GF-D8 (cell line): ENCODE measurements around the gene ADSS1.
A peak's percentile ranks its signal among the peaks of the same experiment; 100 is the strongest.

ENCODE experiments used
- DNase-seq: peaks from one replicate; lab custom pipeline; 2025; lab: John Stamatoyannopoulos, UW

ADSS1 gene

GRCh38 chr14:104723651-104724406 lies at the start of gene ADSS1:
ADSS1 (plus strand) TSS chr14:104724229; CDS start chr14:104724271, 42 bp downstream.
- DNase-seq: no peak

GRCh38 chr14:104675447-104675846 lies 48.6 kb upstream of the ADSS1 start:
- no peak for DNase-seq

GRCh38 chr14:104676130-104676693 lies 47.8 kb upstream of the ADSS1 start:
- no peak for DNase-seq

- no peak for DNase-seq
Measured at GRCh38 chr14:104676694-104677511, 47.1 kb upstream of the ADSS1 start.

DNA sequence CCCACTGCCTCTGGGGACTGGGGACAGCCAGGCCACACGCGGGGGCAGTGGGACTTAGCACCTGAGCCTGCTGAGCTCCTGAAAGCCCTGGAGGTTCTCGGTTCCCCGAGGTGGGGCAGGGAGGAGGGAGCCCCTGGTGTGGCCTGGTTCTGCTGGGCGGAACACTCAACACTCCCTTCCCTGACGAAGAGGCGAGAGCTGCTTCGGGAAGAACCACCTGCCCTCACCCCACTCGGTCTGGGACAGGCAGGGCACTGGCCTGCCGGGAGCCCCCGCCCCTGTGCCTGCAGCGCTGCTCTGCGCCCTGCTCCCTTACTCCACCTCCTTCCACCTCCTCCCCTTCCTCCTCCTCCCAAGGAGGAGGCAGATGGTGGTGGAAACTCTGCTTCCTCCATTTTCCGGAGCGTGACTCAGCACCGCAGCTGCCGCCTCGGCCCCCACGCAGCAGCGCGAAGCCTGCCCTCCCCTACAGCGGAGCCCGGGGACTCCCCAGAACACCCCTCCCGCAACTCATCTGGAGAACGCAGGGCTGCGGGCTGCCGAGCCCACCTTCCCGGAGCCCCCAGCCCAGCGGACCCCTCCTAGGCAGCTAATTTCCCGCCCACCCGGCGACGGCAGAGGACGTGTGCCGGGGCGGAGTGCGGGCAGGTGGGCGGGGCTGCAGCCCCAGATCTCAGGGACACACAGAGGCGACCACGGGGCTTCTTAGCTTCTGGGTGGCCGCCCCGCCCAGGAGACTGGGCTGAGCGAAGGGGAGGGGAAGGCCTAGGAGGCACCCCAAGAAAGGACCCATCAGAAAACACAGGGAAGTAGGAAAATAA lies 46.3 kb upstream of the ADSS1 start:
- DNase-seq: peak; percentile 65

DNA sequence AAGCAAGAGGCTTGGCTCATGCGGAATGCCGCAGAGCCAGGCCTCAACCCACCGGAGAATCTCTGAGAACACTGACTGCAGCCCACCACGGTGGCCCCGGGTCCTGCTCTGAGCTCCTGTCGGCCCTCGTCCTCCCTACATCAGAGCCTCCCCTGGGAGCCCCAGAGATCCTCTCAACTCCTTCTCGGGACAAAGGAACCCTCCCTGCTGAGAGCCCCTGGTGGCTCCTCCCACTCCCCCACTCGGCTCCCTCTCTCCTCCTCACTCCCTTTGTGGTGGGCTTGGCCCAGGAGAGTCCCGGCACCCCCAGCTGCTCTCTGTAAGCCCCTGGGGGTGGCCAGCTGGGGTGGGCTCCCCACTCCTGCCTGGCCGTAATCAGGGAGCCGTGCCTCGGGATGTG lies 45.7 kb upstream of the ADSS1 start:
- DNase-seq: no peak

GRCh38 chr14:104678901-104679705 lies 44.9 kb upstream of the ADSS1 start:
- no peak for DNase-seq

DNA sequence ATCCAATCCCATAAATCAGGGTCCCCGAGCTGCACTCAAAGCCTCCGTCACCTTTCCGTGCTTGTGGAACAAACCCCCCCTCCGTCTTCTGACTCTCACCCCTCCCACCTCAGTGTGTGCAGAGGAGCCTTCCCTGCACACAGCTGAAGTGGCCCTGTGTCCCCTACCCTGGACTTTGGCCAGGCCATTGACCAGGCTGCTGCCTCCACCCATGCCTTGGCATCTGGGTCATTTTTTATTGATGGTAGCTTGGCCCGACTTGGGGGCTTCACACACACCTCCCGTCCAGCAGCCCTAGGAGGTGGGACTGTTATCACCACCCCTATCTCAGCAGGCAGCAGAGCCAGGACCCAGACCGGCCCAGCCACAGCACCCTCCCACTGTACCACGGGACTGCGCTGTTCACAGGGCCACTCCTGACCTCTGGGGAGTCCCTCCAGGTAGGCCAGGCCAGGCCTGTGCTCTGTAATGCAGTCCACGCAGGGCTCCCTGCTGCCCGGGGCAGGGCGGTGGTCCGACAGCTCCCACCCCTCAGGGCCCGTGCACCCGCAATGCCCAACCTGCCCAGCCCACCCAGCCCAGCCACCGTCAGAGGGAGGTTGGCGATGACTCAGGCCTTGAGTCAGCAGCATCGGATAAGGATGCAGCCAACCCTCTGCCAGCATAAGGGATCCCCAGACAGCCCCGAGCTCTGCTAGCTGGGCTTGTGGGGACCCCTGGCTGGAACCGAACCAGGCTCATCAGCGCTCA lies 43.8 kb upstream of the ADSS1 start:
- no peak for DNase-seq

DNA sequence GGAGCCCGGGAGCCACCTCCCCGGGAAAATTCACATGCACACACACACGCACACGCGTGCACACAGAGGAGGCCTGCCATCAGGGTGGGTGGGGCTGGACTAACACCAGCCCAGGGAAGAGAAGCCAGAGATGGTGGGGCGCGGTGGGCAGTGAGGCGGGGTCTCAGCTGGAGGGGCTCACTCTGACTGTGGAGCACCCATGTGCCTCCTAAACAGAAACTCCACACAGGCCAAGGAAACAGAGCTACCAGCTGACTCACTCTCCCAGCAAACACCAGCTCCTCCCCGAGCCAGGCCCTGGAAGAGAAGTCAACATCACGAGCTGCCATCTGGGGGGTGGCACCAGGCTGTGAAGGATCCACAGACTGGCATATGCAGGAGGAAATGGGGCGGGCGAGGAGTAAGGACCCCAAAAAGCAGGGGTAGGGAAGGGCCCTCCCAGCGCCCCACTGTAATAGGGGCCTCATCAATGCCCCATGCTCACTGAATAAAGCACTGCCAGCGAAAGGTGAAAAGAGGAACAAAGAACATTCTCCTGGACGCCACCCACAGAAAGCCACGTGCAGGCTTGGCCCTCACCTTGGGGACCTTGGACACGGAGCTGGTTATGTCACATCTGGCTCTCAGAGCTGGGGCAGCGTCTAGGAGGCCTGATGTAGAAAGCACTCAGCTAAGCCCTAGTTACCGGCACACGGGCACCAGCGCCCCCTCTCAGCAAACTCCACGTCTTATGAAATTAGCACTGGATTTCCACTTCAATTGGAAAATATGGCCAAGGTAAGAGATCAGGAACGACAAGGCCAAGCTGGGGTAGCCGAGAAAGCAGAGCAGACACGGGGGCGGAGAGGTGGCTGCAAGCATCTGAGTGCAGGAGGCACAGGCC lies 43.0 kb upstream of the ADSS1 start:
- no peak for DNase-seq

DNA sequence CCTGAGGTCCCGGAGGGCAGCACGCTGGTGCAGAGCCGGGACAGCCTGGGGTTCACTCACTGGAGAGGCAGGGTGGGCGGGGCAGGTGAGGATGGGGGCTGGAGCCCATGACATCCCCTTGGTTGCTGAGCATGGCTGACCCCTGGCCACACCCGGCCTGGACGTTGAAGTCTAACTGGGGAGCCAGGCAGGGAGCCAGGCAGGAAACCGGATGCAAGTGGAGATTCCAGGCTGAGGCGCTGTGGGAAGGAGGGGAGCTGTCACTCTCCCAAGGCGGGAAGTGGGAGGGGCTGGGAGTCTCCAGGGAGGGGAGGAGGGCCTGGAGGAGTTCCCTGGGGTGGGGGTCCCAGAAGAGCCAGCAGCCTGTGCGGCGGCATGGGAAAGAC lies 42.3 kb upstream of the ADSS1 start:
- DNase-seq: no peak

DNA sequence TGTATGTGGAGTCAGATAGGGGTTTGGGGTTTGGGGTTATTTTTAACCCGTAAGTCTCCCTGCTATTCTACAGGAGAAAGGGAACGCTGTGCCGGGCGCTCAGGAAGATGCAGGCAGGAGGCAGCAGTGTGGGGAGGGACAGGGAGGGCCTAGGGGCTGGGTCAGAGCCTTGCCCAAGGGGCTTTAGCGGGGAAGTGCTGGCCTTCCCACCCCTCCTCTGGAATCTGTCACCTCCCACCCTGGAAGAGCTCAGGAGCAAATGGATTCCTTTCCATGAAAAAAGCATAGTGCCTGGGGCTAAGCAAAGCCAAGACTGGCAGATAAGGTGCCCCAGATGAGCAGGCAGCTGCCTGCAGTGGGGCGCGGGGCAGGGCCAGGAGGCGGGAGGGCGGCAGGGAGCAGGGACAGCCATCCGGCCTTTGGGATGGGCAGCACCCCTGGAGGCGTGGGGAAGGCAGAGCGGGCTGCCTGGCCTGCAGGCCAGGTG lies 41.9 kb upstream of the ADSS1 start:
- DNase-seq: no peak

- DNase-seq: no peak
Measured at GRCh38 chr14:104683653-104684448, 40.2 kb upstream of the ADSS1 start.

DNA sequence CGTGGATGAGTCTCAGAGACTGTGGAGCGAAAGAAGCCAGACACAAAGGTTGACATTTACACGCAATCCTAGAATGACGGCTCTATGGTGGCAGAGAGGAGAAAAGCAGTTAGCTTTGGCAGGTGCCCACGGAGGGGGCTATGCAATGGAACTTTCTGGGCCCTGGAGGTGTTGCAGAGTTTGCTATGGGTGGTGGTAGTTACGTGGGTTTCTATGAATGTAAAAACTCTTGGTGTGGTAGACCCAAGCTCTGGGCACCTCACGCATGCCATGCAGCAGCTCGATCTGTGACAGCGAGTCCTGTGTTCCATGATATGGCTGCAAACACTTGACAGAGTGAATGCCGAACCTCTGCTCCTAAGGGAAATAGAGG lies 39.6 kb upstream of the ADSS1 start:
- no peak for DNase-seq

DNA sequence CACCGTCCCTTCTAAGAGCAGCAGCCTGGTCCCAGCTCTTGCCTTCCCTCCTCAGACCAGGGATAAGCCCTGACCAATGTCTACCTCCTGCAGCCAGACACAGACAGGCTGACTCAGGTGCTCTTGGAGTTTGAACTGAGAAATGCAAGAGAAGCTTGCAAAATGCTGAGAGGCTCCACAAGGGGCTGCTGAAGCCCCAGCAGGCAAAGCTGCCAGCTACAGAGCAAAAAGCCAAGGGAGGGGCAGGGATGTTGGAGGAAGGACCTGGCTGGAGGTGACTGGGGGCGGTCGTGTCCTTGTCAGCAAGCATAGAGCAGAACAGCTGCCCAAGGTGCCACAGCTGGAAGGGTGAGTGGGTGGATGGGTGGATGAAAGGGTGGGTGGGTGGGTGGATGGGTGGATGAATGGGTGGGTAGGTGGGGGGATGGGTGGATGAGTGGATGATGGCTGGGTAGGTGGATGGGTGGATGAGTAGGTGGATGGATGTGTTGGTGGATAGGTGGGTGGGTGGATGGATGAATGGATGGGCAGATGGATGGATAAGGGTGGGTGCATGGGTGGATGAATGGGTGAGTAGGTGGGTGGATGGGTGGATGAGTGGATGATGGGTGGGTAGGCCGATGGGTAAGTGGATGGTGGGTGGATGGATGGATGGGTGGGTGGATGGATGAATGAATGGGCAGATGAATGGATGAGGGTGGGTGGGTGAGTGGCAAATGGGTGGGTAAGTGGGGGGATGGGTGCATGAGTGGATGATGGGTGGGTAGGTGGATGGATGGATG lies 38.6 kb upstream of the ADSS1 start:
- DNase-seq: no peak

DNA sequence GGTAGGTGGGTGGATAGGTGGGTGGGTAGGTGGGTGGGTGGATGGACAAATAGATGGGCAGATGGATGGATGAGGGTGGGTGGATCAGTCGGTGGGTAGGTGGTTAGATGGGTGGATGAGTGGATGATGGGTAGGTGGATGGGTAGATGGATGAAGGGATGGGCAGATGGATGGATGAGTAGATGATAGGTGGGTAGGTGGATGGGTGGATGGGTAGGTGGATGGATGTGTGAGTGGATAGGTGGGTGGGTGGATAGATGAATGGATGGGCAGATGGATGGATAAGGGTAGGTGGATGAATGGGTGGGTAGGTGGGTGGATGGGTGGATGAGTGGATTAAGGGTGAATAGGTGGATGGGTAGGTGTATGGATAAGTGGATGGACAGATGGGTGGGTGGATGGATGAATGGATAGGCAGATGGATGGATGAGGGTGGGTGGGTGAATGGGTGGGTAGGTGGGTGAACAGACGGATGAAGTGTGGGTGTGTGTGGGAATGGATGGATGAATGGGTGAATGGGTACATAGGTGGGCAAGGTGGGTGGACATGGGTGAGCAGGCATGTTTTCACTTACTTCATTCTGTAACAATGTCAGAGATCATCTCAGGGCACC lies 37.9 kb upstream of the ADSS1 start:
- DNase-seq: no peak

- no peak for DNase-seq
Measured at GRCh38 chr14:104686624-104687517, 37.2 kb upstream of the ADSS1 start.
